ENCODE results near the gene B4GALT2.

DNA sequence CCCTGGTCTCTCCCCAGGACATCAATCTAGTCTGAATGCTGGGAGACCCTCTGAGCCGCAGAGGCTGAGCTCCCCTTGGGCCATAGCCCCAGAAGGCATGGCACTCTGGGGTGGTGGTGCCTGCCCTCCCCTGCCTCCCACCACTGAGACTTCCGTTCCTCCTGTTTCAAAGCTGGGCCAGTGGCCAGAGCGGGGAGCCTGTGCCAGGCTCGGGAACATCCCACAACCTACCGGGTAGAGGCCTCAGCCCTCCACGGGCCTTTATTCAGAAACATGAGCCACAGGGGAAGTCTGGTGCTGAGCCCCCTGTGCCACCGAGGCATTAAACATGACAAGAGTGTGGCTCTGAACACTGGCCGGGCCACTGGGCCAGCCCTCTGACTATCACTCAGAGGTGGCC lies 20.4 kb downstream of the B4GALT2 start:
- no peak for TF ChIP-seq CEBPB (IDR thresholded peaks at IDR 0.05; ENCODE audit: low read depth, low read length)
- TF ChIP-seq, protein P1, sequence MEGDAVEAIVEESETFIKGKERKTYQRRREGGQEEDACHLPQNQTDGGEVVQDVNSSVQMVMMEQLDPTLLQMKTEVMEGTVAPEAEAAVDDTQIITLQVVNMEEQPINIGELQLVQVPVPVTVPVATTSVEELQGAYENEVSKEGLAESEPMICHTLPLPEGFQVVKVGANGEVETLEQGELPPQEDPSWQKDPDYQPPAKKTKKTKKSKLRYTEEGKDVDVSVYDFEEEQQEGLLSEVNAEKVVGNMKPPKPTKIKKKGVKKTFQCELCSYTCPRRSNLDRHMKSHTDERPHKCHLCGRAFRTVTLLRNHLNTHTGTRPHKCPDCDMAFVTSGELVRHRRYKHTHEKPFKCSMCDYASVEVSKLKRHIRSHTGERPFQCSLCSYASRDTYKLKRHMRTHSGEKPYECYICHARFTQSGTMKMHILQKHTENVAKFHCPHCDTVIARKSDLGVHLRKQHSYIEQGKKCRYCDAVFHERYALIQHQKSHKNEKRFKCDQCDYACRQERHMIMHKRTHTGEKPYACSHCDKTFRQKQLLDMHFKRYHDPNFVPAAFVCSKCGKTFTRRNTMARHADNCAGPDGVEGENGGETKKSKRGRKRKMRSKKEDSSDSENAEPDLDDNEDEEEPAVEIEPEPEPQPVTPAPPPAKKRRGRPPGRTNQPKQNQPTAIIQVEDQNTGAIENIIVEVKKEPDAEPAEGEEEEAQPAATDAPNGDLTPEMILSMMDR (conservative IDR thresholded peaks at IDR 0.05; ENCODE audit: low read depth, low read length), result no peak
- TF ChIP-seq, protein P2, sequence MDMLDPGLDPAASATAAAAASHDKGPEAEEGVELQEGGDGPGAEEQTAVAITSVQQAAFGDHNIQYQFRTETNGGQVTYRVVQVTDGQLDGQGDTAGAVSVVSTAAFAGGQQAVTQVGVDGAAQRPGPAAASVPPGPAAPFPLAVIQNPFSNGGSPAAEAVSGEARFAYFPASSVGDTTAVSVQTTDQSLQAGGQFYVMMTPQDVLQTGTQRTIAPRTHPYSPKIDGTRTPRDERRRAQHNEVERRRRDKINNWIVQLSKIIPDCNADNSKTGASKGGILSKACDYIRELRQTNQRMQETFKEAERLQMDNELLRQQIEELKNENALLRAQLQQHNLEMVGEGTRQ (IDR thresholded peaks at IDR 0.05; ENCODE audit: low read depth, low read length), result no peak
- no peak for TF ChIP-seq POLR2A (IDR thresholded peaks at IDR 0.05; ENCODE audit: low read depth, low read length)
- TF ChIP-seq RFX5 (IDR thresholded peaks at IDR 0.05; ENCODE audit: low read depth, low read length), result no peak
- no peak for TF ChIP-seq NFE2L2 (IDR thresholded peaks at IDR 0.05; ENCODE audit: low read depth, low read length)
- no peak for TF ChIP-seq SMC3 (IDR thresholded peaks at IDR 0.05; ENCODE audit: low read depth, low read length)
- no peak for TF ChIP-seq RAD21 (IDR thresholded peaks at IDR 0.05; ENCODE audit: low read length)
- TF ChIP-seq MAZ (IDR thresholded peaks at IDR 0.05; ENCODE audit: borderline replicate concordance, low read depth, low read length), result no peak

All from IMR-90 (cell line).